HepG2 (cell line): Measurements from ENCODE around the gene PACS1. TPM values are rescaled to one million over a fixed set of nuclear protein-coding genes. Genes with fewer than 3 reads are reported as not detected.
A peak's percentile ranks its signal among the peaks of the same experiment; 100 is the strongest.

Experiments
- ATAC-seq: fragments of 200-7000 bp; cut with Tn5 transposase; 3 replicates; pipeline ENCODE4 v1.9.1; 2020; ENCODE audit warnings: mild to moderate bottlenecking, moderate library complexity
- BruUV-seq: library from RNA; stranded (reverse); fragments of 400-500 nt; replicated peaks from 2 replicates; lab custom pipeline; 2021; lab: Mats Ljungman, UMichigan
- CTCF ChIA-PET: fragments of 300-600 bp; formaldehyde crosslinking; extraction: SDS; loops from one replicate; lab custom pipeline; 2021; ENCODE audit warnings: low total read pairs, inconsistent platforms, low intra/inter-chr PET ratio; lab: Yijun Ruan, JAX
- POLR2A ChIA-PET: fragments of 350-600 bp; sonication (Branson Sonifier 250); formaldehyde crosslinking; loops from one replicate; lab custom pipeline; 2020; ENCODE audit warnings: antibody characterized with exemption, inconsistent platforms; lab: Yijun Ruan, JAX
- DNase-seq: peaks from one replicate; pipeline ENCODE4 v3.0.0-alpha.2; 2015; ENCODE audit warnings: low spot score
- FAIRE-seq: peaks from 3 replicates; lab custom pipeline; 2011; peaks lifted over from hg19 to GRCh38; lab: Jason Lieb, UNC
- H2AFZ ChIP-seq: one replicate; pipeline ENCODE4 v1.6.1; 2011; ENCODE audit warnings: low read length, inconsistent platforms
- H3K27ac ChIP-seq: fragments of 300-600 bp; 3 replicates; pipeline ENCODE4 v1.8.0; 2011; ENCODE audit warnings: mixed run types, mild to moderate bottlenecking, mixed read lengths, low read length, inconsistent platforms; ENCODE audit not compliant: insufficient read depth; ENCODE audit errors: extremely low read length
- H3K27me3 ChIP-seq, 2 experiments: fragments of 200-600 bp in 1 of 2; 2 replicates in 1 of 2; 3 replicates in 1 of 2; pipeline versions ENCODE4 v1.6.0 to v1.8.0; 2011; ENCODE audit warnings: low read length in 2 of 2, mild to moderate bottlenecking in 2 of 2, moderate library complexity in 2 of 2, inconsistent platforms in 1 of 2; ENCODE audit not compliant: insufficient read depth in 2 of 2, control insufficient read depth in 1 of 2
- H3K36me3 ChIP-seq, 2 experiments: fragments of 200-600 bp in 1 of 2; replicated peaks in 1 of 2; 2 replicates in 1 of 2; 3 replicates in 1 of 2; pipeline versions ENCODE4 v1.5.1 to v1.8.0; 2011; ENCODE audit warnings: low read length in 2 of 2, inconsistent platforms in 1 of 2; ENCODE audit not compliant: insufficient read depth in 2 of 2, control insufficient read depth in 1 of 2
- H3K4me1 ChIP-seq: 2 replicates; pipeline ENCODE4 v1.5.1; 2012; ENCODE audit warnings: low read length, inconsistent platforms; ENCODE audit not compliant: insufficient read depth
- H3K4me2 ChIP-seq: 2 replicates; pipeline ENCODE4 v1.6.0; 2011; ENCODE audit warnings: low read depth, low read length, inconsistent platforms
- H3K4me3 ChIP-seq, 3 experiments: fragments of 200-600 bp in 1 of 3; sonication (generic), shearing (Covaris generic) in 1 of 3; replicated peaks in 1 of 3; 2 replicates each; pipeline ENCODE4 v1.5.1; 2011 to 2016; ENCODE audit warnings: low read length in 3 of 3, inconsistent platforms in 2 of 3, low read depth in 2 of 3, mild to moderate bottlenecking in 2 of 3, control low read depth in 1 of 3, mixed read lengths in 1 of 3; ENCODE audit not compliant: insufficient read depth in 1 of 3
- H3K79me2 ChIP-seq: one replicate; pipeline ENCODE4 v1.6.1; 2011; ENCODE audit warnings: low read length, inconsistent platforms; ENCODE audit not compliant: insufficient read depth
- H3K9ac ChIP-seq: 2 replicates; pipeline ENCODE4 v1.6.0; 2011; ENCODE audit warnings: mild to moderate bottlenecking, low read depth, low read length, inconsistent platforms; ENCODE audit not compliant: insufficient read depth
- H3K9me3 ChIP-seq: 2 replicates; pipeline ENCODE4 v1.5.1; 2012; ENCODE audit warnings: mild to moderate bottlenecking, low read length
- H4K20me1 ChIP-seq: 2 replicates; pipeline ENCODE4 v1.6.0; 2011; ENCODE audit warnings: inconsistent platforms, mild to moderate bottlenecking, low read length, moderate library complexity; ENCODE audit not compliant: insufficient read depth
- ARNT2 ChIP-seq: sonication (generic); formaldehyde crosslinking; IDR thresholded peaks from 2 replicates; pipeline ENCODE4 v1.8.0; 2022; ENCODE audit warnings: mild to moderate bottlenecking, low read depth, missing genetic modification reagents, moderate library complexity
- CEBPB ChIP-seq: IDR thresholded peaks from 2 replicates; pipeline ENCODE4 v1.6.1; 2011; ENCODE audit warnings: low read depth, low read length, improper control_type of control experiment, borderline replicate concordance
- CENPX ChIP-seq: sonication (generic); formaldehyde crosslinking; IDR thresholded peaks from 2 replicates; pipeline ENCODE4 v1.9.0; 2021; ENCODE audit warnings: mild to moderate bottlenecking, missing genetic modification reagents, moderate library complexity
- FOXK1 ChIP-seq: sonication (generic); formaldehyde crosslinking; IDR thresholded peaks from 2 replicates; pipeline ENCODE4 v1.4.0; 2020; ENCODE audit warnings: low read depth, missing genetic modification reagents, borderline replicate concordance
- HDAC6 ChIP-seq: fragments of 200-600 bp; sonication (generic); IDR thresholded peaks from 2 replicates; pipeline ENCODE4 v1.7.0; 2017; ENCODE audit warnings: mild to moderate bottlenecking, antibody characterized with exemption, low read length, low read depth
- HNRNPLL ChIP-seq: fragments of 200-400 bp; formaldehyde crosslinking; IDR thresholded peaks from 2 replicates; pipeline ENCODE4 v1.6.1; 2017; ENCODE audit warnings: mild to moderate bottlenecking, low read depth, low read length; ENCODE audit not compliant: poor library complexity, severe bottlenecking
- KMT2B ChIP-seq: IDR thresholded peaks from 2 replicates; pipeline ENCODE4 v1.6.1; 2016; ENCODE audit warnings: missing genetic modification reagents, missing compliant biosample characterization
- NAIF1 ChIP-seq: sonication (generic); formaldehyde crosslinking; IDR thresholded peaks from 2 replicates; pipeline ENCODE4 v1.5.0; 2020; ENCODE audit warnings: mild to moderate bottlenecking, missing genetic modification reagents, borderline replicate concordance
- NCOA1 ChIP-seq: sonication (generic); formaldehyde crosslinking; IDR thresholded peaks from 2 replicates; pipeline ENCODE4 v1.9.0; 2021; ENCODE audit warnings: missing genetic modification reagents
- RCOR2 ChIP-seq: IDR thresholded peaks from 2 replicates; pipeline ENCODE4 v1.6.1; 2016; ENCODE audit warnings: missing biosample characterization, missing genetic modification reagents
- XRCC5 ChIP-seq: fragments of 200-400 bp; formaldehyde crosslinking; optimal IDR thresholded peaks from 2 replicates; pipeline ENCODE3; 2017; ENCODE audit warnings: mild to moderate bottlenecking, low read length
- ZNF496 ChIP-seq: sonication (generic); formaldehyde crosslinking; IDR thresholded peaks from 2 replicates; pipeline ENCODE4 v1.8.1; 2023; ENCODE audit warnings: mild to moderate bottlenecking, moderate library complexity, missing genetic modification reagents; ENCODE audit not compliant: insufficient replicate concordance
- ZNF543 ChIP-seq: sonication (generic); formaldehyde crosslinking; IDR thresholded peaks from 2 replicates; pipeline ENCODE4 v1.4.0; 2020; ENCODE audit warnings: mild to moderate bottlenecking, missing genetic modification reagents
- ZNF777 ChIP-seq: sonication (generic); formaldehyde crosslinking; IDR thresholded peaks from 2 replicates; pipeline ENCODE4 v1.4.0; 2020; ENCODE audit warnings: missing genetic modification reagents
- WGBS: methylation state at CpG from one replicate; pipeline ENCODE4 v1.1.6; 2017; ENCODE audit warnings: low lambda C conversion rate; 5-methylcytosine and 5-hydroxymethylcytosine counted together
- in situ Hi-C: cut with HindIII; loops from 2 replicates; pipeline ENCODE4 v1.10.0; 2017; ENCODE audit warnings: low pct_unique_long_range_greater_than_20kb; ENCODE audit not compliant: extremely low pct_ligation_motif_present
- intact Hi-C: fragments of 100-400 bp; cut with micrococcal nuclease; formaldehyde crosslinking; loops from one replicate; pipeline ENCODE4 v1.10.0; 2022; ENCODE audit not compliant: unreplicated experiment
- polyA plus RNA-seq, 8 experiments: library from polyadenylated mRNA; depleted of rRNA in 3 of 8; stranded (reverse) in 7 of 8; unstranded in 1 of 8; fragments of >200 nt; fragmentation: Illumina TruSeq in 4 of 8; extraction: Trizol in 4 of 8; gene quantifications; 2 replicates each; pipeline versions ENCODE4 v1.2.1 to v1.2.3, GENCODE V29; 2011 to 2016; ENCODE audit warnings: low read depth in 4 of 8, missing spikeins in 1 of 8, mixed read lengths in 1 of 8; ENCODE audit not compliant: insufficient read depth in 1 of 8
- total RNA-seq, 5 experiments: library from RNA; depleted of rRNA; stranded (reverse); fragments of >200 nt; fragmentation: Illumina TruSeq; extraction: Trizol; gene quantifications; 2 replicates each; pipeline ENCODE4 v1.2.3, GENCODE V29; 2016; ENCODE audit warnings: low read depth in 1 of 5
- TF ChIP-seq, protein P1 (sequence below): sonication (generic); formaldehyde crosslinking; IDR thresholded peaks from 2 replicates; pipeline ENCODE4 v1.4.0; 2020; ENCODE audit warnings: missing genetic modification reagents, mild to moderate bottlenecking, borderline replicate concordance
- TF ChIP-seq, protein P2 (sequence below): sonication (generic); formaldehyde crosslinking; IDR thresholded peaks from 2 replicates; pipeline ENCODE4 v1.4.0; 2020; ENCODE audit warnings: missing genetic modification reagents, borderline replicate concordance

PACS1 gene
- total and polyA plus RNA-seq, 2 of the 13 experiments (the other 11 are each of a cell fraction or from before 2014, with no cell fraction given), result 7.6 to 8.6 TPM

DNA sequence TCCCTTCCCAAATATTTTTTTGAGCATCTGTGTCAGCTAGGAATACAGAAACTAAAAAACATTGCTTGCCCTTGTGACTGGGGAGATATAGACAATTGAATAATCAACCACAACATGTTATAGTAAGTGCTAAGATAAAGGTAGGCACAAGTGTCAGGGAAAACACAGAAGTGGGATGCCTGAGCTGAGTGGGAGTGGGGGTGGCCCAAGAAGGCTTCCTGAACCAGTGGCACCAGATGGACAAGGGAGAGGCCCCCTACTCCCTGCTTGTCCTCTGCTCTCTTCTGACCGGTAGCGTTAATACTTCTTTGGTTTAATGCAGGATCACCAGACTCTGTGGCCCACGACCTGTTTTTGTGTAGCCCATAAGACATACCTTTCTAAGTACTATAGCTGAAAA lies 48.8 kb downstream of the PACS1 start:
- POLR2A ChIA-PET, result interaction anchor here (1.0 to 2.0 kb wide), 6 partner anchors 8 to 170 kb away, joined by 3 to 14 read pairs (median 5); partner anchors contain the start of genes PACS1, SF3B2 and YIF1A
- Histone ChIP-seq H3K9me3 (no peaks in the 10 kb centered on the region), H3K4me3 (peak overlapping the region; percentile 19 to 53 (median 29); a peak in 4 of 6 replicates), H3K4me2 (peak overlapping the region; percentile 75), H4K20me1 (no peaks in the 10 kb centered on the region), H2AFZ (no peak overlapping the region), H3K27me3 (no peaks in the 10 kb centered on the region), H3K36me3 (no peaks in the 10 kb centered on the region), H3K9ac (peak overlapping the region; percentile 73), H3K4me1 (peaks cover 70% of the 10 kb centered on the region), H3K27ac (peak overlapping the region; percentile 90), H3K79me2 (peaks cover 2% of the 10 kb centered on the region)
- intact Hi-C loops (loop anchor here (1.0 to 5.0 kb wide), 3 partner anchors 18 to 47 kb away; partner anchors contain the start of gene PACS1), in situ Hi-C loops (no loop called here)
- DNase-seq (no peak), ATAC-seq (peak; percentile 16; the same call in 2 of the 3 replicates), FAIRE-seq (no peak)
- WGBS, result 7% methylated on average over 3 of the region's 3 CpGs
- no TSS peak for BruUV-seq
- CTCF ChIA-PET, result no interaction called here
- TF ChIP-seq XRCC5 (no peak), NAIF1 (0 out of 2 replicates have a peak, but pooled peaks have one; percentile 10), RCOR2 (CRISPR knock-in tag) (no peak), HNRNPLL (no peak), ZNF777 (CRISPR knock-in tag) (no peak), ZNF543 (CRISPR knock-in tag) (no peak), HDAC6 (no peak), ARNT2 (no peak), ZNF496 (CRISPR knock-in tag) (no peak), FOXK1 (no peak), KMT2B (CRISPR knock-in tag) (0 out of 2 replicates have a peak, but pooled peaks have one; percentile 14), CEBPB (no peak), CENPX (CRISPR knock-in tag) (no peak), NCOA1 (no peak)
- TF ChIP-seq, protein P1, sequence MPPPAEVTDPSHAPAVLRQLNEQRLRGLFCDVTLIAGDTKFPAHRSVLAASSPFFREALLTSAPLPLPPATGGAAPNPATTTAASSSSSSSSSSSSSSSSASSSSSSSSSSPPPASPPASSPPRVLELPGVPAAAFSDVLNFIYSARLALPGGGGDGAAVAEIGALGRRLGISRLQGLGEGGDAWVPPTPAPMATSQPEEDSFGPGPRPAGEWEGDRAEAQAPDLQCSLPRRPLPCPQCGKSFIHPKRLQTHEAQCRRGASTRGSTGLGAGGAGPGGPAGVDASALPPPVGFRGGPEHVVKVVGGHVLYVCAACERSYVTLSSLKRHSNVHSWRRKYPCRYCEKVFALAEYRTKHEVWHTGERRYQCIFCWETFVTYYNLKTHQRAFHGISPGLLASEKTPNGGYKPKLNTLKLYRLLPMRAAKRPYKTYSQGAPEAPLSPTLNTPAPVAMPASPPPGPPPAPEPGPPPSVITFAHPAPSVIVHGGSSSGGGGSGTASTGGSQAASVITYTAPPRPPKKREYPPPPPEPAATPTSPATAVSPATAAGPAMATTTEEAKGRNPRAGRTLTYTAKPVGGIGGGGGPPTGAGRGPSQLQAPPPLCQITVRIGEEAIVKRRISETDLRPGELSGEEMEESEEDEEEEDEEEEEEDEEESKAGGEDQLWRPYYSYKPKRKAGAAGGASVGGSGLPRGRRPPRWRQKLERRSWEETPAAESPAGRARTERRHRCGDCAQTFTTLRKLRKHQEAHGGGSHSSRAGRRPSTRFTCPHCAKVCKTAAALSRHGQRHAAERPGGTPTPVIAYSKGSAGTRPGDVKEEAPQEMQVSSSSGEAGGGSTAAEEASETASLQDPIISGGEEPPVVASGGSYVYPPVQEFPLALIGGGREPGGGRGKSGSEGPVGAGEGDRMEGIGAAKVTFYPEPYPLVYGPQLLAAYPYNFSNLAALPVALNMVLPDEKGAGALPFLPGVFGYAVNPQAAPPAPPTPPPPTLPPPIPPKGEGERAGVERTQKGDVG, result no peak
- TF ChIP-seq, protein P2, sequence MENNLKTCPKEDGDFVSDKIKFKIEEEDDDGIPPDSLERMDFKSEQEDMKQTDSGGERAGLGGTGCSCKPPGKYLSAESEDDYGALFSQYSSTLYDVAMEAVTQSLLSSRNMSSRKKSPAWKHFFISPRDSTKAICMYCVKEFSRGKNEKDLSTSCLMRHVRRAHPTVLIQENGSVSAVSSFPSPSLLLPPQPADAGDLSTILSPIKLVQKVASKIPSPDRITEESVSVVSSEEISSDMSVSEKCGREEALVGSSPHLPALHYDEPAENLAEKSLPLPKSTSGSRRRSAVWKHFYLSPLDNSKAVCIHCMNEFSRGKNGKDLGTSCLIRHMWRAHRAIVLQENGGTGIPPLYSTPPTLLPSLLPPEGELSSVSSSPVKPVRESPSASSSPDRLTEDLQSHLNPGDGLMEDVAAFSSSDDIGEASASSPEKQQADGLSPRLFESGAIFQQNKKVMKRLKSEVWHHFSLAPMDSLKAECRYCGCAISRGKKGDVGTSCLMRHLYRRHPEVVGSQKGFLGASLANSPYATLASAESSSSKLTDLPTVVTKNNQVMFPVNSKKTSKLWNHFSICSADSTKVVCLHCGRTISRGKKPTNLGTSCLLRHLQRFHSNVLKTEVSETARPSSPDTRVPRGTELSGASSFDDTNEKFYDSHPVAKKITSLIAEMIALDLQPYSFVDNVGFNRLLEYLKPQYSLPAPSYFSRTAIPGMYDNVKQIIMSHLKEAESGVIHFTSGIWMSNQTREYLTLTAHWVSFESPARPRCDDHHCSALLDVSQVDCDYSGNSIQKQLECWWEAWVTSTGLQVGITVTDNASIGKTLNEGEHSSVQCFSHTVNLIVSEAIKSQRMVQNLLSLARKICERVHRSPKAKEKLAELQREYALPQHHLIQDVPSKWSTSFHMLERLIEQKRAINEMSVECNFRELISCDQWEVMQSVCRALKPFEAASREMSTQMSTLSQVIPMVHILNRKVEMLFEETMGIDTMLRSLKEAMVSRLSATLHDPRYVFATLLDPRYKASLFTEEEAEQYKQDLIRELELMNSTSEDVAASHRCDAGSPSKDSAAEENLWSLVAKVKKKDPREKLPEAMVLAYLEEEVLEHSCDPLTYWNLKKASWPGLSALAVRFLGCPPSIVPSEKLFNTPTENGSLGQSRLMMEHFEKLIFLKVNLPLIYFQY (CRISPR knock-in tag), result 0 out of 2 replicates have a peak, but pooled peaks have one; percentile 0
